HepG2 (cell line): Measurements from ENCODE around the gene TNC. TPM values are rescaled to one million over a fixed set of nuclear protein-coding genes. Genes with fewer than 3 reads are reported as not detected.

ENCODE experiments used
- ATAC-seq: fragments of 200-7000 bp; cut with Tn5 transposase; 3 replicates; pipeline ENCODE4 v1.9.1; 2020; ENCODE audit warnings: mild to moderate bottlenecking, moderate library complexity
- BruUV-seq: library from RNA; stranded (reverse); fragments of 400-500 nt; replicated peaks from 2 replicates; lab custom pipeline; 2021; lab: Mats Ljungman, UMichigan
- CTCF ChIA-PET: fragments of 300-600 bp; formaldehyde crosslinking; extraction: SDS; loops from one replicate; lab custom pipeline; 2021; ENCODE audit warnings: low total read pairs, inconsistent platforms, low intra/inter-chr PET ratio; lab: Yijun Ruan, JAX
- POLR2A ChIA-PET: fragments of 350-600 bp; sonication (Branson Sonifier 250); formaldehyde crosslinking; loops from one replicate; lab custom pipeline; 2020; ENCODE audit warnings: antibody characterized with exemption, inconsistent platforms; lab: Yijun Ruan, JAX
- DNase-seq: peaks from one replicate; pipeline ENCODE4 v3.0.0-alpha.2; 2015; ENCODE audit warnings: low spot score
- FAIRE-seq: peaks from 3 replicates; lab custom pipeline; 2011; peaks lifted over from hg19 to GRCh38; lab: Jason Lieb, UNC
- H2AFZ ChIP-seq: one replicate; pipeline ENCODE4 v1.6.1; 2011; ENCODE audit warnings: low read length, inconsistent platforms
- H3K27ac ChIP-seq: fragments of 300-600 bp; 3 replicates; pipeline ENCODE4 v1.8.0; 2011; ENCODE audit warnings: mixed run types, mild to moderate bottlenecking, mixed read lengths, low read length, inconsistent platforms; ENCODE audit not compliant: insufficient read depth; ENCODE audit errors: extremely low read length
- H3K27me3 ChIP-seq, 2 experiments: fragments of 200-600 bp in 1 of 2; 2 replicates in 1 of 2; 3 replicates in 1 of 2; pipeline versions ENCODE4 v1.6.0 to v1.8.0; 2011; ENCODE audit warnings: low read length in 2 of 2, mild to moderate bottlenecking in 2 of 2, moderate library complexity in 2 of 2, inconsistent platforms in 1 of 2; ENCODE audit not compliant: insufficient read depth in 2 of 2, control insufficient read depth in 1 of 2
- H3K36me3 ChIP-seq, 2 experiments: fragments of 200-600 bp in 1 of 2; replicated peaks in 1 of 2; 2 replicates in 1 of 2; 3 replicates in 1 of 2; pipeline versions ENCODE4 v1.5.1 to v1.8.0; 2011; ENCODE audit warnings: low read length in 2 of 2, inconsistent platforms in 1 of 2; ENCODE audit not compliant: insufficient read depth in 2 of 2, control insufficient read depth in 1 of 2
- H3K4me1 ChIP-seq: 2 replicates; pipeline ENCODE4 v1.5.1; 2012; ENCODE audit warnings: low read length, inconsistent platforms; ENCODE audit not compliant: insufficient read depth
- H3K4me2 ChIP-seq: 2 replicates; pipeline ENCODE4 v1.6.0; 2011; ENCODE audit warnings: low read depth, low read length, inconsistent platforms
- H3K4me3 ChIP-seq, 3 experiments: fragments of 200-600 bp in 1 of 3; sonication (generic), shearing (Covaris generic) in 1 of 3; replicated peaks in 1 of 3; 2 replicates each; pipeline ENCODE4 v1.5.1; 2011 to 2016; ENCODE audit warnings: low read length in 3 of 3, inconsistent platforms in 2 of 3, low read depth in 2 of 3, mild to moderate bottlenecking in 2 of 3, control low read depth in 1 of 3, mixed read lengths in 1 of 3; ENCODE audit not compliant: insufficient read depth in 1 of 3
- H3K79me2 ChIP-seq: one replicate; pipeline ENCODE4 v1.6.1; 2011; ENCODE audit warnings: low read length, inconsistent platforms; ENCODE audit not compliant: insufficient read depth
- H3K9ac ChIP-seq: 2 replicates; pipeline ENCODE4 v1.6.0; 2011; ENCODE audit warnings: mild to moderate bottlenecking, low read depth, low read length, inconsistent platforms; ENCODE audit not compliant: insufficient read depth
- H3K9me3 ChIP-seq: 2 replicates; pipeline ENCODE4 v1.5.1; 2012; ENCODE audit warnings: mild to moderate bottlenecking, low read length
- H4K20me1 ChIP-seq: 2 replicates; pipeline ENCODE4 v1.6.0; 2011; ENCODE audit warnings: inconsistent platforms, mild to moderate bottlenecking, low read length, moderate library complexity; ENCODE audit not compliant: insufficient read depth
- SIX1 ChIP-seq: sonication (generic); formaldehyde crosslinking; IDR thresholded peaks from 2 replicates; pipeline ENCODE4 v1.4.0; 2020; ENCODE audit warnings: missing genetic modification reagents, borderline replicate concordance
- ZNF260 ChIP-seq: sonication (generic); formaldehyde crosslinking; IDR thresholded peaks from 2 replicates; pipeline ENCODE4 v1.4.0; 2020; ENCODE audit warnings: missing genetic modification reagents, low read depth, mild to moderate bottlenecking, borderline replicate concordance
- ZNF275 ChIP-seq: sonication (generic); formaldehyde crosslinking; IDR thresholded peaks from 2 replicates; pipeline ENCODE4 v1.8.0; 2022; ENCODE audit warnings: missing genetic modification reagents, mild to moderate bottlenecking, inconsistent platforms, borderline replicate concordance
- ZNF281 ChIP-seq: sonication (generic); formaldehyde crosslinking; IDR thresholded peaks from 2 replicates; pipeline ENCODE4 v1.4.0; 2020; ENCODE audit warnings: missing genetic modification reagents, borderline replicate concordance
- in situ Hi-C: cut with HindIII; loops from 2 replicates; pipeline ENCODE4 v1.10.0; 2017; ENCODE audit warnings: low pct_unique_long_range_greater_than_20kb; ENCODE audit not compliant: extremely low pct_ligation_motif_present
- intact Hi-C: fragments of 100-400 bp; cut with micrococcal nuclease; formaldehyde crosslinking; loops from one replicate; pipeline ENCODE4 v1.10.0; 2022; ENCODE audit not compliant: unreplicated experiment
- polyA plus RNA-seq, 8 experiments: library from polyadenylated mRNA; depleted of rRNA in 3 of 8; stranded (reverse) in 7 of 8; unstranded in 1 of 8; fragments of >200 nt; fragmentation: Illumina TruSeq in 4 of 8; extraction: Trizol in 4 of 8; gene quantifications; 2 replicates each; pipeline versions ENCODE4 v1.2.1 to v1.2.3, GENCODE V29; 2011 to 2016; ENCODE audit warnings: low read depth in 4 of 8, missing spikeins in 1 of 8, mixed read lengths in 1 of 8; ENCODE audit not compliant: insufficient read depth in 1 of 8
- total RNA-seq, 5 experiments: library from RNA; depleted of rRNA; stranded (reverse); fragments of >200 nt; fragmentation: Illumina TruSeq; extraction: Trizol; gene quantifications; 2 replicates each; pipeline ENCODE4 v1.2.3, GENCODE V29; 2016; ENCODE audit warnings: low read depth in 1 of 5
- TF ChIP-seq, protein P1 (sequence below): sonication (generic); formaldehyde crosslinking; IDR thresholded peaks from 2 replicates; pipeline ENCODE4 v1.4.0; 2020; ENCODE audit warnings: mild to moderate bottlenecking, low read depth, missing genetic modification reagents

Gene TNC
- total and polyA plus RNA-seq, 2 of the 13 experiments (the other 11 are each of a cell fraction or from before 2014, with no cell fraction given) = not detected

DNA sequence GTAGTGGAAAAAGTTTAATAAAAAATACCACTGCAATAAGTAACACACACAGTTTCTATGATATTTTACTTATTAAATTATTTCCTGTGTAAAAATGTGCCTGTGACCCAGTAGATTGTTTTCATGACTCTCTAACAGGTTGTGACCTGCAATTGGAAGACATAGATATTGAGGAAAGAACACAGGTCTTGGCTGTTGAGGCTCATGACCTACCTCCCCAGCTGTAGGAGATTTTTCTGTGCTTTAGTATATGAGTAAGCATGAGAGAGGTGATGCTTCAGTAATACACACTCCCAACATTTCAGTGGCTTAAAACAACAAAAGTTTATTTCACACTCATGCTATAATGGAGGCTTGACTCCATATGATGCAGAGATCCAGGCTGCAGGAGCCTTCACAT lies 47.3 kb upstream of the TNC start:
- BruUV-seq = no TSS peak
- Histone ChIP-seq H3K36me3 (no peaks in the 10 kb centered on the region), H3K27me3 (no peaks in the 10 kb centered on the region), H2AFZ (no peak overlapping the region), H3K4me2 (no peak overlapping the region), H3K79me2 (no peaks in the 10 kb centered on the region), H3K4me3 (no peak overlapping the region), H3K9me3 (no peaks in the 10 kb centered on the region), H3K9ac (no peak overlapping the region), H4K20me1 (no peaks in the 10 kb centered on the region), H3K27ac (no peak overlapping the region), H3K4me1 (no peaks in the 10 kb centered on the region)
- ATAC-seq (no peak), FAIRE-seq (no peak), DNase-seq (no peak)
- in situ Hi-C loops = no loop called here
- ChIA-PET POLR2A (no interaction called here), CTCF (no interaction called here)
- TF ChIP-seq ZNF260 (CRISPR knock-in tag) (no peak), ZNF281 (CRISPR knock-in tag) (no peak), SIX1 (CRISPR knock-in tag) (no peak), ZNF275 (CRISPR knock-in tag) (no peak)
- TF ChIP-seq, protein P1, sequence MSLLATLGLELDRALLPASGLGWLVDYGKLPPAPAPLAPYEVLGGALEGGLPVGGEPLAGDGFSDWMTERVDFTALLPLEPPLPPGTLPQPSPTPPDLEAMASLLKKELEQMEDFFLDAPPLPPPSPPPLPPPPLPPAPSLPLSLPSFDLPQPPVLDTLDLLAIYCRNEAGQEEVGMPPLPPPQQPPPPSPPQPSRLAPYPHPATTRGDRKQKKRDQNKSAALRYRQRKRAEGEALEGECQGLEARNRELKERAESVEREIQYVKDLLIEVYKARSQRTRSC (CRISPR knock-in tag) = no peak
- intact Hi-C loops = no loop called here
